IgD-negative memory B cell (primary cell): ENCODE measurements around the gene PDZRN4. TPM values are rescaled to one million over a fixed set of nuclear protein-coding genes. Genes with fewer than 3 reads are reported as not detected.

Experiments
- H3K27ac Mint-ChIP-seq, 3 donors: one replicate each; pipeline ENCODE4 v1.8.0; 2020 to 2022; ENCODE audit warnings: mild to moderate bottlenecking in 3 of 3, mixed read lengths in 3 of 3, moderate library complexity in 1 of 3
- H3K27me3 Mint-ChIP-seq: one replicate; pipeline ENCODE4 v1.8.0; 2021; ENCODE audit warnings: mixed read lengths
- H3K36me3 Mint-ChIP-seq: one replicate; pipeline ENCODE4 v1.8.0; 2020; ENCODE audit warnings: mild to moderate bottlenecking, mixed read lengths
- H3K4me1 Mint-ChIP-seq, 3 donors: one replicate each; pipeline ENCODE4 v1.8.0; 2020 to 2022; ENCODE audit warnings: mixed read lengths in 3 of 3, mild to moderate bottlenecking in 1 of 3
- H3K4me3 Mint-ChIP-seq, 4 donors: one replicate each; pipeline ENCODE4 v1.8.0; 2020 to 2022; ENCODE audit warnings: mild to moderate bottlenecking in 4 of 4, mixed read lengths in 4 of 4, moderate library complexity in 3 of 4
- H3K9me3 Mint-ChIP-seq, 3 donors: one replicate each; pipeline ENCODE4 v1.8.0; 2020 to 2021; ENCODE audit warnings: mixed read lengths in 3 of 3, mild to moderate bottlenecking in 1 of 3
- polyA plus RNA-seq: library from polyadenylated mRNA; unstranded; fragments of 300-500 nt; fragmentation: Illumina TruSeq; gene quantifications from one replicate; pipeline ENCODE4 v1.2.3, GENCODE V29; 2021

Gene PDZRN4
- polyA plus RNA-seq, 1 donor from 2014 or later = not detected

- Mint-ChIP-seq H3K4me3 (no peak overlapping the region), H3K36me3 (peaks cover 1% of the 10 kb centered on the region), H3K9me3 (peaks cover 0 to 1% (median 0%) of the 10 kb centered on the region in 3 donors), H3K27me3 (no peaks in the 10 kb centered on the region), H3K4me1 (no peaks in the 10 kb centered on the region), H3K27ac (no peak overlapping the region)
Measured at GRCh38 chr12:41460906-41461305, 272.8 kb downstream of the PDZRN4 start.

- peaks cover 1% of the 10 kb centered on the region for H3K36me3 Mint-ChIP-seq
- no peak overlapping the region for H3K27ac Mint-ChIP-seq
- no peak overlapping the region for H3K4me3 Mint-ChIP-seq
- no peaks in the 10 kb centered on the region for H3K9me3 Mint-ChIP-seq
- no peaks in the 10 kb centered on the region for H3K4me1 Mint-ChIP-seq
- no peaks in the 10 kb centered on the region for H3K27me3 Mint-ChIP-seq
Measured at GRCh38 chr12:41462312-41462711, 274.2 kb downstream of the PDZRN4 start.

GRCh38 chr12:41465526-41465925 is 277.4 kb downstream of the PDZRN4 start:
- Mint-ChIP-seq H3K4me3 (no peak overlapping the region), H3K36me3 (peaks cover 1% of the 10 kb centered on the region), H3K9me3 (peaks cover 0 to 3% (median 0%) of the 10 kb centered on the region in 3 donors), H3K27me3 (no peaks in the 10 kb centered on the region), H3K4me1 (no peaks in the 10 kb centered on the region), H3K27ac (no peak overlapping the region)

- H3K4me3 Mint-ChIP-seq = no peak overlapping the region
- peaks cover 0 to 3% (median 0%) of the 10 kb centered on the region in 3 donors for H3K9me3 Mint-ChIP-seq
- peaks cover 1% of the 10 kb centered on the region for H3K36me3 Mint-ChIP-seq
- H3K27ac Mint-ChIP-seq = no peak overlapping the region
- H3K27me3 Mint-ChIP-seq = no peaks in the 10 kb centered on the region
- no peaks in the 10 kb centered on the region for H3K4me1 Mint-ChIP-seq
Measured at GRCh38 chr12:41466300-41466699, 278.2 kb downstream of the PDZRN4 start.

GRCh38 chr12:41466802-41467201 is 278.7 kb downstream of the PDZRN4 start:
- H3K27ac Mint-ChIP-seq = no peak overlapping the region
- H3K27me3 Mint-ChIP-seq = no peaks in the 10 kb centered on the region
- H3K36me3 Mint-ChIP-seq = peaks cover 1% of the 10 kb centered on the region
- peaks cover 0 to 3% (median 0%) of the 10 kb centered on the region in 3 donors for H3K9me3 Mint-ChIP-seq
- H3K4me1 Mint-ChIP-seq = no peaks in the 10 kb centered on the region
- no peak overlapping the region for H3K4me3 Mint-ChIP-seq

- no peak overlapping the region for H3K4me3 Mint-ChIP-seq
- peaks cover 1% of the 10 kb centered on the region for H3K36me3 Mint-ChIP-seq
- no peak overlapping the region for H3K27ac Mint-ChIP-seq
- H3K27me3 Mint-ChIP-seq = no peaks in the 10 kb centered on the region
- H3K9me3 Mint-ChIP-seq = peaks cover 0 to 3% (median 0%) of the 10 kb centered on the region in 3 donors
- no peaks in the 10 kb centered on the region for H3K4me1 Mint-ChIP-seq
Measured at GRCh38 chr12:41467591-41468325, 279.6 kb downstream of the PDZRN4 start.

GRCh38 chr12:41468341-41468740 is 280.2 kb downstream of the PDZRN4 start:
- Mint-ChIP-seq H3K4me1 (no peaks in the 10 kb centered on the region), H3K36me3 (peaks cover 1% of the 10 kb centered on the region), H3K27me3 (no peaks in the 10 kb centered on the region), H3K9me3 (peaks cover 0 to 3% (median 0%) of the 10 kb centered on the region in 3 donors), H3K27ac (no peak overlapping the region), H3K4me3 (no peak overlapping the region)

- no peak overlapping the region for H3K4me3 Mint-ChIP-seq
- peaks cover 1% of the 10 kb centered on the region for H3K36me3 Mint-ChIP-seq
- H3K4me1 Mint-ChIP-seq = no peaks in the 10 kb centered on the region
- no peak overlapping the region for H3K27ac Mint-ChIP-seq
- H3K9me3 Mint-ChIP-seq = peaks cover 0 to 3% (median 0%) of the 10 kb centered on the region in 3 donors
- no peaks in the 10 kb centered on the region for H3K27me3 Mint-ChIP-seq
Measured at GRCh38 chr12:41468756-41469155, 280.6 kb downstream of the PDZRN4 start.

- Mint-ChIP-seq H3K36me3 (no peaks in the 10 kb centered on the region), H3K9me3 (peaks cover 0 to 3% (median 0%) of the 10 kb centered on the region in 3 donors), H3K27ac (no peak overlapping the region), H3K4me1 (no peaks in the 10 kb centered on the region), H3K4me3 (no peak overlapping the region), H3K27me3 (peaks cover 6% of the 10 kb centered on the region)
Measured at GRCh38 chr12:41473441-41473840, 285.3 kb downstream of the PDZRN4 start.

GRCh38 chr12:41474001-41474400 is 285.9 kb downstream of the PDZRN4 start:
- Mint-ChIP-seq H3K4me3 (no peak overlapping the region), H3K27me3 (peaks cover 6% of the 10 kb centered on the region), H3K9me3 (peaks cover 0 to 3% (median 0%) of the 10 kb centered on the region in 3 donors), H3K27ac (no peak overlapping the region), H3K4me1 (no peaks in the 10 kb centered on the region), H3K36me3 (no peaks in the 10 kb centered on the region)

GRCh38 chr12:41476499-41477439 is 288.6 kb downstream of the PDZRN4 start:
- Mint-ChIP-seq H3K9me3 (no peaks in the 10 kb centered on the region), H3K4me3 (no peak overlapping the region), H3K27ac (no peak overlapping the region), H3K27me3 (peaks cover 6% of the 10 kb centered on the region), H3K36me3 (no peaks in the 10 kb centered on the region), H3K4me1 (no peaks in the 10 kb centered on the region)

GRCh38 chr12:41479426-41479825 is 291.3 kb downstream of the PDZRN4 start:
- no peaks in the 10 kb centered on the region for H3K4me1 Mint-ChIP-seq
- no peak overlapping the region for H3K27ac Mint-ChIP-seq

GRCh38 chr12:41485203-41485602 is 297.1 kb downstream of the PDZRN4 start:
- Mint-ChIP-seq H3K36me3 (no peaks in the 10 kb centered on the region), H3K27ac (no peak overlapping the region), H3K9me3 (no peaks in the 10 kb centered on the region), H3K27me3 (peaks cover 4% of the 10 kb centered on the region), H3K4me3 (no peak overlapping the region), H3K4me1 (no peaks in the 10 kb centered on the region)

More at GRCh38 chr12:41479426-41479825, 291.3 kb downstream of the PDZRN4 start:
- H3K4me3 Mint-ChIP-seq = no peak overlapping the region
- H3K36me3 Mint-ChIP-seq = no peaks in the 10 kb centered on the region
- H3K27me3 Mint-ChIP-seq = peaks cover 7% of the 10 kb centered on the region
- no peaks in the 10 kb centered on the region for H3K9me3 Mint-ChIP-seq

GRCh38 chr12:41486718-41487117 is 298.6 kb downstream of the PDZRN4 start:
- Mint-ChIP-seq H3K4me3 (no peak overlapping the region), H3K27me3 (peaks cover 4% of the 10 kb centered on the region), H3K4me1 (no peaks in the 10 kb centered on the region), H3K36me3 (no peaks in the 10 kb centered on the region), H3K27ac (no peak overlapping the region), H3K9me3 (no peaks in the 10 kb centered on the region)

GRCh38 chr12:41496009-41496408 is 307.9 kb downstream of the PDZRN4 start:
- H3K9me3 Mint-ChIP-seq = no peaks in the 10 kb centered on the region

More at GRCh38 chr12:41496009-41496408, 307.9 kb downstream of the PDZRN4 start:
- Mint-ChIP-seq H3K27ac (no peak overlapping the region), H3K27me3 (no peaks in the 10 kb centered on the region), H3K4me1 (no peaks in the 10 kb centered on the region), H3K4me3 (no peak overlapping the region), H3K36me3 (no peaks in the 10 kb centered on the region)
